Glutamatergic neuron (in vitro differentiated cells): ENCODE measurements around the gene TMPRSS3. TPM values are rescaled to one million over a fixed set of nuclear protein-coding genes. Genes with fewer than 3 reads are reported as not detected.

Experiments used
- DNase-seq: peaks from one replicate; pipeline ENCODE4 v3.0.0; 2022
- H3K27ac Mint-ChIP-seq: one replicate; pipeline ENCODE4 v1.8.0; 2020; ENCODE audit warnings: mild to moderate bottlenecking, mixed read lengths, inconsistent platforms; ENCODE audit not compliant: unreplicated experiment
- H3K27me3 Mint-ChIP-seq: one replicate; pipeline ENCODE4 v1.8.0; 2020; ENCODE audit warnings: mild to moderate bottlenecking, moderate library complexity, mixed read lengths, inconsistent platforms; ENCODE audit not compliant: unreplicated experiment
- H3K36me3 Mint-ChIP-seq: one replicate; pipeline ENCODE4 v1.8.0; 2020; ENCODE audit warnings: mild to moderate bottlenecking, mixed read lengths, inconsistent platforms; ENCODE audit not compliant: unreplicated experiment
- H3K4me1 Mint-ChIP-seq: one replicate; pipeline ENCODE4 v1.8.0; 2020; ENCODE audit warnings: mild to moderate bottlenecking, low read depth, mixed read lengths, inconsistent platforms; ENCODE audit not compliant: unreplicated experiment
- H3K4me3 Mint-ChIP-seq: one replicate; pipeline ENCODE4 v1.8.0; 2020; ENCODE audit warnings: mild to moderate bottlenecking, mixed read lengths, inconsistent platforms; ENCODE audit not compliant: unreplicated experiment
- H3K9me3 Mint-ChIP-seq: one replicate; pipeline ENCODE4 v1.8.0; 2020; ENCODE audit warnings: mild to moderate bottlenecking, moderate library complexity, mixed read lengths, inconsistent platforms; ENCODE audit not compliant: unreplicated experiment
- total RNA-seq: library from RNA; stranded (reverse); fragmentation: NEBNext Ultra II Directional; extraction: Animal tissue kit (Norgen Biotek cat#: 25700); gene quantifications from one replicate; pipeline ENCODE4 v1.2.1, GENCODE V29; 2021; ENCODE audit not compliant: unreplicated experiment
- TF ChIP-seq, protein P1 (sequence below): fragments of 200-600 bp; sonication (generic); IDR thresholded peaks from one replicate; pipeline ENCODE4 v1.5.0; 2021; ENCODE audit not compliant: partially characterized antibody, unreplicated experiment

TMPRSS3 gene
- total RNA-seq, 1 donor from 2014 or later, result 0.71 TPM

DNA sequence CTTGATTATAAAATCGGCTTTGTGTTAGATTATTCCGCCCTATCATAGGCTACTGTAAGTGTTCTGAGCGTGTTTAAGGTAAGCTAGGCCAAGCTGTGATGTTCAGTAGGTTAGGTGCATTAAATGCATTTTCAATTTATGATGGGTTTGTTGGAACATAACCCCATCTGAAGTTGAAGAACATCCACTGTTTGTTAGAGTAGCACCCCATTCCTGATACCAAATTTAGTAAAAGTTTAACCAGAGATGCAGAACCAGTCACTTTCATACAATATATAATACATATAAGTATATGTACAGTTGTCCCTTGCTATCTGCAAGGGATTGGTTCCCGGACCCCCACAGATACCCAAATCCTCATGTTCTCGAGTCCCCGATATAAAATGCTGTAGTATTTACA, 24.0 kb upstream of the TMPRSS3 start:
- no peak overlapping the region for H3K27ac Mint-ChIP-seq
- H3K4me3 Mint-ChIP-seq, result no peak overlapping the region
- H3K9me3 Mint-ChIP-seq, result no peaks in the 10 kb centered on the region
- TF ChIP-seq, protein P1, sequence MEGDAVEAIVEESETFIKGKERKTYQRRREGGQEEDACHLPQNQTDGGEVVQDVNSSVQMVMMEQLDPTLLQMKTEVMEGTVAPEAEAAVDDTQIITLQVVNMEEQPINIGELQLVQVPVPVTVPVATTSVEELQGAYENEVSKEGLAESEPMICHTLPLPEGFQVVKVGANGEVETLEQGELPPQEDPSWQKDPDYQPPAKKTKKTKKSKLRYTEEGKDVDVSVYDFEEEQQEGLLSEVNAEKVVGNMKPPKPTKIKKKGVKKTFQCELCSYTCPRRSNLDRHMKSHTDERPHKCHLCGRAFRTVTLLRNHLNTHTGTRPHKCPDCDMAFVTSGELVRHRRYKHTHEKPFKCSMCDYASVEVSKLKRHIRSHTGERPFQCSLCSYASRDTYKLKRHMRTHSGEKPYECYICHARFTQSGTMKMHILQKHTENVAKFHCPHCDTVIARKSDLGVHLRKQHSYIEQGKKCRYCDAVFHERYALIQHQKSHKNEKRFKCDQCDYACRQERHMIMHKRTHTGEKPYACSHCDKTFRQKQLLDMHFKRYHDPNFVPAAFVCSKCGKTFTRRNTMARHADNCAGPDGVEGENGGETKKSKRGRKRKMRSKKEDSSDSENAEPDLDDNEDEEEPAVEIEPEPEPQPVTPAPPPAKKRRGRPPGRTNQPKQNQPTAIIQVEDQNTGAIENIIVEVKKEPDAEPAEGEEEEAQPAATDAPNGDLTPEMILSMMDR, result no peak
- peaks cover 14% of the 10 kb centered on the region for H3K36me3 Mint-ChIP-seq
- peaks cover 1% of the 10 kb centered on the region for H3K27me3 Mint-ChIP-seq
- no peak for DNase-seq
- H3K4me1 Mint-ChIP-seq, result peaks cover 6% of the 10 kb centered on the region

DNA sequence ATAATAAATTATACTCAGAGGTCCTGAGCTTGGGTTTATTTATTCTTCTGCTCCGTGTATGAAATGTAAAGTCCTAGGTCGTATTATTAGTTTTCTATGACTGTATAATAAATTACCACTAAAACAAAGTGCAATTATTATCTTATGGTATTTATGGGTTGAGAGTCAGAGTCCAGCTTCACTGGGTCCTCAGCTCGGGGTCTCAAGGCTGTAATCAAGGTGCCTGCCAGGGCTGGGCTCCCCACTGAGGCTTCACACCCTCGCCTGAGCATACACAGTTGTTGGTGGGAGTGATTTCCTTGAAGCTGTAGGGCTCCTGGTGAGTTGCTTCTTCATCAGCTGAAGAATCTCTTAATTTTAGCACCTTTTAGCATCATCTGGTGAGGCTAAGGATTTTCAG, 23.0 kb upstream of the TMPRSS3 start:
- H3K4me1 Mint-ChIP-seq, result peaks cover 5% of the 10 kb centered on the region
- H3K27ac Mint-ChIP-seq, result no peak overlapping the region
- no peak overlapping the region for H3K4me3 Mint-ChIP-seq
- peaks cover 9% of the 10 kb centered on the region for H3K27me3 Mint-ChIP-seq
- H3K36me3 Mint-ChIP-seq, result peaks cover 14% of the 10 kb centered on the region
- no peak for DNase-seq
- no peaks in the 10 kb centered on the region for H3K9me3 Mint-ChIP-seq
- TF ChIP-seq, protein P1, result no peak

DNA sequence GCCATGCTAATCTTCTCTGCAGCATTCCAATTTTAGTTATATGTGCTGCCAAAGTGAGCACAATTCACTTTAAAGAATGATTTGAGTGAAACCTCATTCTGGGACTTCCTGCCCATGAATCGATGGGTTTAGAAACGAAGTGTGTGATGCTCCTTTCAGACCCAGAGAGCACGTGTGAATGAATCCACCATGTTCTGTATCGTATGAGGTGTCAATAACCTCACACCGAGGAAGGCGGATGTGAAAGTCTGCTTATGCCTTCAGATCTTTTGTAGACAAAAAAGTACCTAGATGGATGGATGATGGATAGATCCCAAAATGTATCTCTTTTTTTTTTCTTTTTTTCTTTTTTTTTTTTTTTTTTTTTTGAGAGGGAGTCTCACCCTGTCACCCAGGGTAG, 21.7 kb upstream of the TMPRSS3 start:
- Mint-ChIP-seq H3K36me3 (peaks cover 14% of the 10 kb centered on the region), H3K9me3 (no peaks in the 10 kb centered on the region), H3K4me3 (no peak overlapping the region), H3K4me1 (peaks cover 7% of the 10 kb centered on the region), H3K27me3 (peaks cover 9% of the 10 kb centered on the region), H3K27ac (no peak overlapping the region)
- no peak for DNase-seq
- TF ChIP-seq, protein P1, result no peak

DNA sequence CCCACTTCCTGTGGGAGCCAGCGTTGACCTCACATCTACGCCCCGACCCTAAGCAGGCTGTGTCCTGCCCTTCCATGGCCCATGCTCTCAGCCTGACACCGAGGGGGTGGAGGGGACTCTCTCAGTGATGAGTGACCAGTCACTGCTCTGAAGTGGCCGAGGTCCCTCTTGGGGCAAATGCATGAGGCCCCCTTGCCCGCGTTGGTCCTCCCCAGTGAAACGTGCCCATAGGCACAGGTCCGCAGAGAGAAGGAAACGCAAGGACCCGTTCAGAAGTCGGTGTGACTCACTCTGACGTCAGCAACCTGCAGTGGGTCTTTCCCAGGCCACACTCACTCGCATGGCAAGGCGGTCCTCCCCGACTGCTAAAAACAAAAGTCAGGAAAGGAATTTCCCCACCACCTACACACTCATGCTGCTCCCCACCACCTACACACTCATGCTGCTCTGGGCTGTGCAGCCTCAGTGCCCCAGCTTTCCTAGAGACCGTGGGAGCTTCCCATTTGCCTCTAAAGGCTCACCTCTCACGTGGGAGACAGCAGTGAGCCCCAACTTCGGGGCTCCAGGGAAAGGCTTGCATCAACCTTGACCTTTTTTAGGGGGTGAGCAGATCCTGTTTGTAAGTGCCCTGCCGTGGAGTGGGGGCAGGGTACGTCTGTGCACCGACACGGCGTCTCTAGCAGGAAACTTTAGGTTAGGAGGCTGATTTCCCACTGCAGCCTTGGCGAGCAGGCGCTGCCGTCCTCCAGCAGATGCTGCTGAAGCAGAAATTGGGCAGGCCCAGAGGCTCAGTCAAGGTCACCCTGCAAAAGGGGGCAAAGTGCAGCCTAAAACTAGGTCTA, 19.3 kb upstream of the TMPRSS3 start:
- H3K27ac Mint-ChIP-seq, result no peak overlapping the region
- H3K4me3 Mint-ChIP-seq, result no peak overlapping the region
- H3K36me3 Mint-ChIP-seq, result peaks cover 9% of the 10 kb centered on the region
- no peak for DNase-seq
- no peaks in the 10 kb centered on the region for H3K9me3 Mint-ChIP-seq
- H3K4me1 Mint-ChIP-seq, result peaks cover 10% of the 10 kb centered on the region
- peaks cover 9% of the 10 kb centered on the region for H3K27me3 Mint-ChIP-seq
- TF ChIP-seq, protein P1, result no peak

DNA sequence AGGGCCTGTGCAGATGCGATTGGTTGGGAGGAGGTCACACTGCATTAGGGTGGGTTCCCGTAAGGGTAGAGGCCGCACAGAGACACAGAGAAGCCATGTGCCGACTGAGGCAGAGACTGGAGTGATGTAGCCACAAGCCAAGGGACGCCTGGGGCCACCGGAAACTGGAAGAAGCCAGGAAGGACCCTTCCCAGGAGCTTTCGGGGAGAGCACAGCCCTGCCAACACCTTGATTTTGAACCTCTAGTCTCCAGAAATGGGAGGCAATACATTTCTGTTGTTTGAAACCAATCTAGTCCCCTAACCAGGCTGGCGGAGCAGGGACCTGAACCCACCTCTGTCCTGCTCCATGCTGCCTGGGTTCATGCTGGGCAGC, 18.7 kb upstream of the TMPRSS3 start:
- Mint-ChIP-seq H3K9me3 (no peaks in the 10 kb centered on the region), H3K27ac (no peak overlapping the region), H3K36me3 (peaks cover 5% of the 10 kb centered on the region), H3K4me1 (peaks cover 10% of the 10 kb centered on the region), H3K27me3 (peaks cover 9% of the 10 kb centered on the region), H3K4me3 (no peak overlapping the region)
- TF ChIP-seq, protein P1, result no peak
- DNase-seq, result no peak
